GM10266 (cell line): ENCODE data around the gene BCL2A1.

ENCODE experiments used
- DNase-seq: peaks from one replicate; pipeline ENCODE4 v3.0.0; 2012; ENCODE audit errors: extremely low spot score
- CTCF ChIP-seq: IDR thresholded peaks from 2 replicates; pipeline ENCODE4 v1.5.1; 2012; ENCODE audit warnings: mild to moderate bottlenecking, low read depth; ENCODE audit not compliant: control insufficient read depth, insufficient read depth; ENCODE audit errors: missing control alignments

Gene BCL2A1

DNA sequence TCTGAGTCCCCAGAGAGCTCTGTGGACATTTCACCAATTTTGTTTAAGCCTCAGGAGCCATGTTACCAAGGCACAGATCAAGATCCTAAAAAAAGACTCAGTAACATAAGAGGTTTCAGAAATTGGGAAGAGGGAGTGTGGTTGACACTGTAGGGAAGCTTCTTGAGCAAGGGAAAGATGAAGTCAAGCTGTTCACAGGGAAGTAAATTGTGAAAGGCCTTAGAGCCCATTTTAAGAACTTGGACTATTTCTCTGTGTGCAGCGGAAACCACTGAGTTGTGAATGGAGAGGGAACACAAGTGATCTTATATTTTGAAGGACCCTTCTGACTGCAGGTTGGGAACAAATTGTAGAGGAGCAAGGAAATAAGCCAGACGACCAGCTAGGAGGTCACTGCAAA lies 18.7 kb downstream of the BCL2A1 start:
- no peak for TF ChIP-seq CTCF
- DNase-seq = no peak

DNA sequence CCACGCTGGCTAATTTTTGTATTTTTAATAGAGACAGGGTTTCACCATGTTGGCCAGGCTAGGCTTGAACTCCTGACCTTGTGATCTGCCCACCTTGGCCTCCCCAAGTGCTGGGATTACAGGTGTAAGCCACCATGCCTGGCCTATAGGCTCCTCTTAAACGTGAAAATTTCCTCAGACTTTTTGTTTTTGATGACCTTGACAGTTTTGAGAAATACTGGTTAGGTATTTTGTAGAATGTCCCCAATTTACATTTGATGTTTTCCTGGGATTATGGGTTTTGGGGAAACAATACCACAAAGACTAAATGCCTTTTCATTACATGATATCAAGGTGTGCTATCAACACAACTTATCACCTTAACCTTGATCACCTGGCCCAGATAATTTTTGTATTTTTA lies 20.7 kb downstream of the BCL2A1 start:
- TF ChIP-seq CTCF = no peak
- no peak for DNase-seq

DNA sequence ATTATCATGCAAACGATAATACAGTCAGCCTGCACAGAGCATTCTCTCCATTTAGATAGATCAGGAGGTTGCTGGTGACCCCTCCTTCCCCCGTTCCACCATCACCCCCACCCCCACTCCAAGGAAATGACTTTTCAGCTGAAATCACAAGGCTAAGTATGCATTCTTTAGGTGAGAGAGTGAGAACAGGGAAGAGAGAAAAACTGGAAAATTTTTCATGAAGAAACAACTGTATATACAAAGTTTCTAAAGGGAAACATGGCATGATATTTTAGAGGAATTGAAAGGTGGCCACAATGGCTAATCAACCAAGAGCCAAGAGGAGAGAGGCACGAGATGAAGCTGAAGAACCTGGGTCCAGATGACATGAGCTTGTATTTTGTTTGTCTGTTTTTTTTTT lies 22.2 kb downstream of the BCL2A1 start:
- no peak for DNase-seq
- TF ChIP-seq CTCF = no peak

- no peak for DNase-seq
- TF ChIP-seq CTCF = no peak
Observed at GRCh38 chr15:79948095-79948695, 22.8 kb downstream of the BCL2A1 start.

DNA sequence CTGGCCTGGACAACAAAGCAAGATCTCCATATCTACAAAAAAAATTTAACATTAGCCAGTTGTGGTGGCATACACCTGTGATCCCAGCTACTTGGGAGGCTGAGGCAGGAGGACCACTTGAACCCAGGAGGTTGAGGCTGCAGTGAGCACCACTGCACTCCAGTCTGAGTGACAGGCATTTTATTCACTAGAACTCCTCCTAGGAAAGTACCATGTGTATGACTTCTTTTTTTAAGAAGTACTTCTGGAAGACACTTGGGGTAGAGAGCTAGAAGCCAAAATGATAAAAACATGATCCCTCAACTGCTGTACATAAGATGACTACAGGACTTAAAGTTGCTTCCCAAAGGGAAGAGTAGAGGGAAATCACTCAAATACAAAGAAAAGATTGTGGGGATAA lies 24.0 kb downstream of the BCL2A1 start:
- no peak for TF ChIP-seq CTCF
- DNase-seq = no peak

- TF ChIP-seq CTCF = no peak
- DNase-seq = no peak
Observed at GRCh38 chr15:79944622-79945021, 26.4 kb downstream of the BCL2A1 start.

GRCh38 chr15:79943820-79944219 lies 27.2 kb downstream of the BCL2A1 start:
- peak; percentile 56 for DNase-seq
- TF ChIP-seq CTCF = no peak
